GM12873 (cell line): ENCODE data around the gene GPR155.

ENCODE experiments used
- CTCF ChIP-seq: IDR thresholded peaks from 2 replicates; pipeline ENCODE4 v1.5.1; 2012; ENCODE audit warnings: low read depth, mild to moderate bottlenecking, moderate library complexity, low read length, control low read depth; ENCODE audit not compliant: insufficient read depth; ENCODE audit errors: missing control alignments

GPR155 gene

GRCh38 chr2:174465327-174465726, 21.5 kb downstream of the GPR155 start:
- TF ChIP-seq CTCF, result no peak

GRCh38 chr2:174461221-174461620, 25.6 kb downstream of the GPR155 start:
- TF ChIP-seq CTCF, result no peak

GRCh38 chr2:174454566-174454965, 32.3 kb downstream of the GPR155 start:
- no peak for TF ChIP-seq CTCF

GRCh38 chr2:174450021-174450816, 36.6 kb downstream of the GPR155 start:
- no peak for TF ChIP-seq CTCF

- no peak for TF ChIP-seq CTCF
Observed at GRCh38 chr2:174449033-174449432, 37.8 kb downstream of the GPR155 start.

- no peak for TF ChIP-seq CTCF
Observed at GRCh38 chr2:174446531-174446930, 40.3 kb downstream of the GPR155 start.

- TF ChIP-seq CTCF, result no peak
Observed at GRCh38 chr2:174445248-174445647, 41.6 kb downstream of the GPR155 start.

- no peak for TF ChIP-seq CTCF
Observed at GRCh38 chr2:174444761-174445160, 42.1 kb downstream of the GPR155 start.
